Erythroblast (primary cell): ENCODE measurements around the gene SULT1E1.

Source experiments
- GATA1 ChIP-seq: IDR thresholded peaks from 2 replicates; pipeline ENCODE4 v1.6.1; 2011; ENCODE audit warnings: low read depth, mild to moderate bottlenecking, control low read depth, low read length, moderate library complexity
- POLR2A ChIP-seq: IDR thresholded peaks from 2 replicates; pipeline ENCODE4 v1.6.1; 2011; ENCODE audit warnings: mild to moderate bottlenecking, low read length

- no peak for TF ChIP-seq POLR2A
- no peak for TF ChIP-seq GATA1
Observed at GRCh38 chr4:69822198-69822597, 37.7 kb downstream of the SULT1E1 start.
